LoVo (cell line): ENCODE data around the gene CELSR2.
"Not testable (repeated sequence)": the region's sequence is repeated elsewhere in the genome, so short reads cannot be mapped to it uniquely, and the experiment has no call there.

ENCODE experiments used
- DNase-seq: peaks from one replicate; pipeline ENCODE4 v3.0.0-alpha.2; 2016; ENCODE audit warnings: low spot score

CELSR2 gene

DNA sequence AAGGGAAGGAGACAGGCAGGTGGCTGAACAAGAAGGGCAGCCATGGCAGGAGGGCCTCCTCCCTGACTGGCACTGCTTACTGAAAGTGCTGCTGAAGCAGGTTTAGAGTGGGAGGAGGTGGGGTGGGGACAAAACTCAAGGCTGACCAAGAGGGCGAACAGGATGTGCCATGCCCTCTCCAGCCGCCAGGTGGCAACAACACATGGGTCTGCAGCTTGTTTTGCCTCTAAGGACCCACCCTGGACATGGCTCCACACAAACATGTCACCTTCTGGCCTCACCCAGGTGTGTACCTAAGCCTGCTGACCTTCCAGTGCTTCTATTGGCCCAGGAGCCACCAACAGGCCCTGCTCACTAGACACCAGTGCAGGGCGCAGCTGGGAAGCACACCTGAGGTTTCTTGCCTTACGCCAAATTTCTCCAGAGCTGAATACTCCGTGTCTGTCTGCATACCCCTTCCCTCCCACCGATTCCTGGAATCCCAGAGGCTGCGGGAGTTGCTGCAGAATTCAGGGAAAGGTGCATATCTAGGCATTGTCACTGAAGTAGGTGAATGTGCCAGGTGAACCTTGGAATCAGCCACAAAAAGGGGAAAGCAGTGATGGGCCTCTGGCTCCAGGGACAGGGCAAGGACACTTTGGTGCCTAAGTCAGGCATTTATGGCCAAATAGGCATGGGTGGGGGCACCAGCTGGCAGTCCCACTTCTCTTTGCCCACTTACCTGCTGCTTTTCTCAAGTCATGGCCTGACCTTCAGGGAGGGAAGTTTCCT is 28.3 kb downstream of the CELSR2 start:
- peak; percentile 63 for DNase-seq

- DNase-seq: no peak
Observed at GRCh38 chr1:109279615-109280278, 30.4 kb downstream of the CELSR2 start.

GRCh38 chr1:109280862-109281261 is 31.5 kb downstream of the CELSR2 start:
- DNase-seq: no peak

- no peak for DNase-seq
Observed at GRCh38 chr1:109281680-109282496, 32.5 kb downstream of the CELSR2 start.

GRCh38 chr1:109282497-109282951 is 33.2 kb downstream of the CELSR2 start:
- peak; percentile 19 for DNase-seq

- DNase-seq: peak; percentile 95
Observed at GRCh38 chr1:109282952-109283747, 33.8 kb downstream of the CELSR2 start, which contains the start of gene PSRC1. Gene PSRC1, minus strand, starts transcription at chr1:109283145.

DNA sequence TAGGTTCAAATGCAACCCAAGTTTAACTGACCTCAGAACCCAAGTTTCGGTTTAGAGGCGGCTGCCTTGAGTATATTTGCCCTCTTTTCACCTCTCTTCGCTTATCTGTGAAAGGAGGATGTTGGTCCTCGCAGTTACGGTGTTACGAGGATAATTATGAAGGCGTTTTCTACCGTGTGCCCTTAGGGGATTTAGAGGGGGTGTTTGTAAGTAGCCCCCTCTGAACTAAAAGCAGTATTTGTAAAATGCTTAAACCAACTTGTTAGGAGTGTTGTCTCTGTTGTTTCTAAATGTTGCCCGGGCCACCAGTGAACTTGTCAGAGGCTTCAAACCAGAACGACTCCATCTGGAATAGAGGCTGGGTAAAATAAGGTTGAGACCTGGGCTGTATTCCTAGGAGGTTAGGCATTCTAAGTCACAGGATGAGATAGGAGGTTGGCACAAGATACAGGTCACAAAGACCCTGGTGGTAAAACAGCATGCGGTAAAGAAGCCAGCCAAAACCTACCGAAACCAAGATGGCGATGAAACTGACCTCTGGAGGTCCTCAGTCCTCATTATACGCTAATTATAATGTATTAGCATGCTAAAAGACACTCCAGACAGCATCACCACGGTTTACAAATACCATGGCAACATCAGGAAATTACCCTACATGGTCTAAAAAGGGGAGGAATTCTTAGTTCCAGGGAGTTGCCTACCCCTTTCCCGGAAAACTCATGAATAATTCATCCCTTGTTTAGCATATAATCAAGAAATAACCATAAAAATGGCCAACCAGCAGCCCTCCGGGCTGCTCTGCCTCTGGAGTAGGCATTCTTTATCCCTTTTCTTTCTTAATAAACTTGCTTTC is 34.6 kb downstream of the CELSR2 start:
- DNase-seq: no peak

DNA sequence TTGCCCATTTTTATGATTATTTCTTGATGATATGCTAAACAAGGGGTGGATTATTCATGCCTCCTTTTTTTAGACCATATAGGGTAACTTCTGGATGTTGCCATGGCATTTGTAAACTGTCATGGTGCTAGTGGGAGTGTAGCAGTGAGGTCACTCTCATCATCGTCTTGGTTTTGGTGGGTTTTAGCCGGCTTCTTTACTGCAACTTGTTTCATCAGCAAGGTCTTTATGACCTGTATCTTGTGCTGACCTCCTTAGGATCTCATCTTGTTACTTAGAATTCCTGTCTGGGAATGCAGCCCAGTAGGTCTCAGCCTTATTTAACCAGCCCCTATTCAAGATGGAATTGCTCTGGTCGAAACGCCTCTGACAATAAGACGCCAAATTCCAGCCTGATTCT is 37.4 kb downstream of the CELSR2 start:
- not testable (repeated sequence) for DNase-seq

- no peak for DNase-seq
Observed at GRCh38 chr1:109290137-109290536, 40.8 kb downstream of the CELSR2 start.

GRCh38 chr1:109290998-109291397 is 41.7 kb downstream of the CELSR2 start:
- no peak for DNase-seq

- DNase-seq: no peak
Observed at GRCh38 chr1:109292364-109292763, 43.0 kb downstream of the CELSR2 start.

GRCh38 chr1:109293026-109293425 is 43.7 kb downstream of the CELSR2 start:
- DNase-seq: no peak

- DNase-seq: no peak
Observed at GRCh38 chr1:109294481-109294880, 45.1 kb downstream of the CELSR2 start.

- DNase-seq: no peak
Observed at GRCh38 chr1:109295712-109296415, 46.5 kb downstream of the CELSR2 start.

DNA sequence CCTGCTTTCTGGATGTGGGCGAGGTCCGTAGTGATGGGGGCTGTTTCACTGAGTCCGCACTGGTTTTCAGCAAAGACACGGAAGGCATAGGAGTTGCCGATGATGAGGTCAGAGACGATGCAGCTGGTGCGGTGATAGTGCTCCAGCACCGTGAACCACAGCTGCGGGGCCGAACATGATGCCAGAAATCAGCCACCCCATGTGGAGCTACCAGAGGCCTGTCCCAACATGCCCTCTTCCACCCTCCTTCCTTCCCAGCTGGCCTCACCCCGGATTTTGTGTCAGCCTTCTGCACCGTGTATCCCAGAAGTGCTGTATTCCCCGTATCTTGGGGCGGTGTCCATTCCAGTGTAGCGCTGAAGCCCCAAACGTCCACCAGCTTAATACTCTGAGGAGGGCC is 47.4 kb downstream of the CELSR2 start:
- DNase-seq: no peak

DNA sequence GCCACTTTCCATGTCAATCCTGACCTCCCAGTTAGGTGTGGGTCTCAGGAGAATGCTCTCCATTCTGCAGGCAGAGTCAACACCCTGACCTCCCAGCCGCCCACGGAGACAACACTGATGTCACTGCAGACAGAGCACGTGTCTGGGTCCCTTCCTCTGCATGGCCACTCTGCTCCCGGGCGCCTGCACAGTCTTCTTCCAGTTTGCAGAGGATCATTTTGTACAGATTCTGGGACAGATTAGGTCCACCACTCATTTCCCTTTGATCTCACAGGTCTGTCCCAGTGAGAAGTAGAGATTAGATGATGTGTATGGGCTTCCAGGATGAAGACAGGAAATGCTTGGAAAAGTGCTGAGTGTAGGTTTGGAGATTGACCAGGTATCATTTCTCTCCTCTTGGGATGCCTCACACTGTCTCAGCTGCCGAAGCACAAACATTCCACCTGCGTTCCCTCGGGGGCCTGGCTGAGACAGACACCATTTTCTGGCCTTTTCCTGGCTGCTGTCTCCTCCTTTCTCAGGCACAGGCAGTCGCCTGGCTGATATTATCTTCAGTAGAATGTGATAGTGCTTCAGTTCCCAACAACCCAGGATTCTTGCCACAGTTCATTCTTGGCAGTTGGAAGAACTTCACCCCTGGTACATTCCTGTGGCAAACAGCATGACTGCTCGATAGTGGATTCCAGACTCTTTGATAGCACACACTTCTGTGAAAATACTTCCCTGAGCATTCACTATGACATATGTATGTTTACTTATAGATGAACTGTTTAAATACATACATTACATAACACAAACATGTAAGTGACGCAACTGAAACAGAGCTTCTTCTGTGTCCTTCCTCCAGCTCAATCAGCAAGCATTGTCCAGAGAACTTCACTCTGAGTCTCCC is 49.6 kb downstream of the CELSR2 start:
- DNase-seq: no peak

DNA sequence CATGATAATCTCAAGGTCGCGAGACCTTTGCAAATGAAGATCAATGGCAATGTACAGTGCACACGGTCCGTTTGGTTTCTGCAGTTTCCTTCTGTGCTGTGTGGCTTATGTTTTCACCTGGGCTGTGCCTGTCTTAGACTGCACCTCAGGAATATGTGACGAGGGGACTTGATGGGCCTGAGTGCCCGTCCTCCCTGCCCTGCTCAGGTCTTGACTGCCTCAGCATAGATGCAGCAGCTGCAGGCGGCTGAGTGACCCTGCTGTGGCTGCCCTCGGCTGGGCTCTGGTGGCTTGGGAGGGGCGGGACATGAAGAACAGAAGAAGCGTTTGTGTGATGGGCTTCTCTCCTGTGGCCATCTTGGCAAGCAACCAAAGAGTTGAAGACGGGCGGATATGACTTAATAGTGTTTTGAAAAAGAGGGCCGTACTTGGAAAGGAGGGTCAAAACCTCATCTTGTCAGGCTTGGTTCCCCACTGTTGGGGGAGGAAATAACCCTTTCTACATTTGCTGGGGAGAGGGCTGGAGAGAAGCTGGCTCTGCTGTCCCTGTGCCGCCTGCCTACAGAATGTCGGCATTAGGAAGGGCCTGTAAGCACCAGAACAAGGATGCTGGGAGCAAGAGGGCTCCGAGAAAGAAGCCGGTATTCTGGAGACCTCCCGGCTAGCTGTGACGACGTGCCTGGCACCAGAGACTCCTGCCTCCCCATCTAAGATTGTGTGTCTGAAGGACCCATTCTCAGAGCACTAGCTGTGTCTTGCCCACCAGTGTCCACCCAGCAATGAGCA is 50.4 kb downstream of the CELSR2 start:
- no peak for DNase-seq

DNA sequence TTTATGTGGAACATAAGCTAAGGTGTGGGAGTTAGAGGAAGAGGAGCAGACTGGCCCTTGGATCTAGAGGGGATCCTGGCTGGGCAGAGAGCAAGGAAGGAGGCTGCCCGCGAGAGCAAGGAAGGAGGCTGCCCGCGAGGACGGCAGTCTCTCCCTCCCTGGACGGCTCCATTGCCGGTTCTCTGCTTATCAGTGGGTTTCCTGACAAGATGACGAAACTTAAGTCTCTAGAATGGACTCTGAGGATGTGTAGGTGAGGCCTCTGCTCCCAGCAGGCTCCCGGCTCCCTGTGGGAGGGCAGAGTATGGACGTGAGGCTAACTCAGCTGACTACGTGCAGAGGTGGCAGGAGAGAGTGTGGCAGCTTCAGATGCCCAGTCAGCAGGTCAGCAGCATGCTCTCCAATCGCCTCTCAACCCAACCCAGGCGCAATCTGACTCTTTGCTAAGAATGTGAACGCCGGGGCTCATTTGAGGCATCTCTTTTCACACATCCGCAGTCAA is 51.4 kb downstream of the CELSR2 start:
- DNase-seq: no peak
